Tibial nerve (tissue), 4 donors: ENCODE results near the gene CROCC2.

ENCODE experiments used
- EP300 ChIP-seq, 2 donors: sonication (generic); formaldehyde crosslinking; IDR thresholded peaks; one replicate each; pipeline ENCODE4 v1.6.1; 2017; ENCODE audit warnings: antibody characterized with exemption in 2 of 2, mild to moderate bottlenecking in 1 of 2
- POLR2A ChIP-seq, 2 donors: fragments of 450-650 bp; IDR thresholded peaks; one replicate each; pipeline ENCODE4 v1.6.1; 2017; ENCODE audit warnings: antibody characterized with exemption in 2 of 2, mild to moderate bottlenecking in 2 of 2, moderate library complexity in 2 of 2
- TF ChIP-seq, protein P1 (sequence below), 5 experiments: fragments of 200-600 bp in 3 of 5; fragments of 450-650 bp in 2 of 5; sonication (generic) in 3 of 5; IDR thresholded peaks; one replicate each; pipeline ENCODE4 v1.5.1; 2016 to 2019; ENCODE audit warnings: antibody characterized with exemption in 5 of 5, mild to moderate bottlenecking in 3 of 5, moderate library complexity in 2 of 5

DNA sequence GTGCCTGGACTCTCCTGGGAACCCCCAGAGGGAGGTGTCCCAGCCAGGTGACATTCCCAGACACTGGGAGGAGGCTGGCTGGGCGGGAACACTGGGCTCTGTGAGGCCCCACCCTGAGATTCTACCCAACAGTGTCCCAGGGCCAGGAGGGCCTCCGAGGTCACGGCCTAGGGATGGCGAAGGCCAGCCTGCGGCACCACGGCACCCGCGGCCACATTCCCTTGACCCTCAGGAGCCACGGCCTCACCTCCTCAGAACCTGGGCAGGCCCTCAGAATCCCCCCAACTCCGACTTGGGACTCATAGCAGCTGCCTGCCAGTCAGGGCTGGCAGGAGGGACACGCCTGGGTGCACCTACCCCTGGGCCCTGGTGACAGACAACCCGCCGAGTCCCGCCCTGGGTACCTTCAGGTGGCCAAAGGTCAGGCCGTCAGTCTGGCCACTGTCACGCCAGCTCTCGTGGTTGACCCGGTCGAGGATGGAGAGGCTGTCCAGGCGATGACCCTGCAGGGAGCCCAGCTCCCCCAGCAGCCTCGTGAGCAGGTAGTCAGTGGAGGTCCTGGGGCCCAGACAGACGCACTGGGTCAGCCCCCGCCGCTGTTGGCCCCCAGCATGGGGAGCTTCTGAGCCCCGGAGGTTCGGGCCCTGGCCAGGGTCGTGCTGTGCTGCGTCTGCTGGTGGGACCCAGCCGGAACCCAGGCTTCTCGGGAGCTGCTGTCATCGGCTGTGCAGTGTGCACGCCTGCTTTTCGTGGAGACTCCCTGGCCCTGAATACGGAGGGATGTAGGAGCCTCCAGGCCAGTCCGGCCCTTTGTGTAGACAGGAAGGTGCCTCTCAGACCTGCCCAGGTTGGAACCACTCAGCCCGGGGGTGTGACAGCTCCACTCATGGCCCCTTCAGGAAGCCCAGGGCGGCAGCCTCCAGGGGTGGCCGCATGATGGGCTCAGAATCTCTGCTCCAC lies 16.3 kb upstream of the CROCC2 start:
- TF ChIP-seq, protein P1, sequence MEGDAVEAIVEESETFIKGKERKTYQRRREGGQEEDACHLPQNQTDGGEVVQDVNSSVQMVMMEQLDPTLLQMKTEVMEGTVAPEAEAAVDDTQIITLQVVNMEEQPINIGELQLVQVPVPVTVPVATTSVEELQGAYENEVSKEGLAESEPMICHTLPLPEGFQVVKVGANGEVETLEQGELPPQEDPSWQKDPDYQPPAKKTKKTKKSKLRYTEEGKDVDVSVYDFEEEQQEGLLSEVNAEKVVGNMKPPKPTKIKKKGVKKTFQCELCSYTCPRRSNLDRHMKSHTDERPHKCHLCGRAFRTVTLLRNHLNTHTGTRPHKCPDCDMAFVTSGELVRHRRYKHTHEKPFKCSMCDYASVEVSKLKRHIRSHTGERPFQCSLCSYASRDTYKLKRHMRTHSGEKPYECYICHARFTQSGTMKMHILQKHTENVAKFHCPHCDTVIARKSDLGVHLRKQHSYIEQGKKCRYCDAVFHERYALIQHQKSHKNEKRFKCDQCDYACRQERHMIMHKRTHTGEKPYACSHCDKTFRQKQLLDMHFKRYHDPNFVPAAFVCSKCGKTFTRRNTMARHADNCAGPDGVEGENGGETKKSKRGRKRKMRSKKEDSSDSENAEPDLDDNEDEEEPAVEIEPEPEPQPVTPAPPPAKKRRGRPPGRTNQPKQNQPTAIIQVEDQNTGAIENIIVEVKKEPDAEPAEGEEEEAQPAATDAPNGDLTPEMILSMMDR (IDR thresholded peaks at IDR 0.05): no peak
- TF ChIP-seq POLR2A (IDR thresholded peaks at IDR 0.05) (no peak), EP300 (IDR thresholded peaks at IDR 0.05) (no peak)
